RWPE2 (cell line): ENCODE data around the gene BSDC1.
A peak's percentile ranks its signal among the peaks of the same experiment; 100 is the strongest.

Experiments used
- ATAC-seq: fragments of 200-7000 bp; cut with Tn5 transposase; 3 replicates; pipeline ENCODE4 v1.9.1; 2021; ENCODE audit warnings: low read depth
- DNase-seq: peaks from one replicate; pipeline ENCODE4 v3.0.0-alpha.2; 2020; ENCODE audit warnings: low spot score
- H3K27ac ChIP-seq: fragments of 450-650 bp; 2 replicates; pipeline ENCODE4 v1.5.1; 2017; ENCODE audit warnings: mild to moderate bottlenecking; ENCODE audit not compliant: poor library complexity, severe bottlenecking
- H3K27me3 ChIP-seq: fragments of 250-450 bp; sonication (Bioruptor Pico); 2 replicates; pipeline ENCODE4 v1.5.1; 2021; ENCODE audit warnings: mild to moderate bottlenecking, moderate library complexity; ENCODE audit not compliant: insufficient read depth, poor library complexity, severe bottlenecking
- H3K36me3 ChIP-seq: fragments of 250-450 bp; sonication (Bioruptor Pico); 2 replicates; pipeline ENCODE4 v1.5.1; 2020; ENCODE audit warnings: low read depth, mild to moderate bottlenecking, moderate library complexity
- H3K4me1 ChIP-seq: fragments of 250-450 bp; sonication (Bioruptor Pico); 2 replicates; pipeline ENCODE4 v1.5.1; 2021; ENCODE audit warnings: mild to moderate bottlenecking, moderate library complexity; ENCODE audit not compliant: insufficient read depth, poor library complexity, severe bottlenecking
- H3K4me3 ChIP-seq: fragments of 250-450 bp; sonication (Bioruptor Pico); 2 replicates; pipeline ENCODE4 v1.5.1; 2021; ENCODE audit warnings: mild to moderate bottlenecking, moderate library complexity; ENCODE audit not compliant: severe bottlenecking
- H3K9me3 ChIP-seq: fragments of 250-450 bp; sonication (Bioruptor Pico); 2 replicates; pipeline ENCODE4 v1.5.1; 2021; ENCODE audit warnings: mild to moderate bottlenecking, moderate library complexity; ENCODE audit not compliant: severe bottlenecking
- TF ChIP-seq, protein P1 (sequence below): fragments of 450-650 bp; IDR thresholded peaks from one replicate; pipeline ENCODE4 v1.5.1; 2017; ENCODE audit warnings: mild to moderate bottlenecking, moderate library complexity; ENCODE audit not compliant: poor library complexity, severe bottlenecking

BSDC1 gene

DNA sequence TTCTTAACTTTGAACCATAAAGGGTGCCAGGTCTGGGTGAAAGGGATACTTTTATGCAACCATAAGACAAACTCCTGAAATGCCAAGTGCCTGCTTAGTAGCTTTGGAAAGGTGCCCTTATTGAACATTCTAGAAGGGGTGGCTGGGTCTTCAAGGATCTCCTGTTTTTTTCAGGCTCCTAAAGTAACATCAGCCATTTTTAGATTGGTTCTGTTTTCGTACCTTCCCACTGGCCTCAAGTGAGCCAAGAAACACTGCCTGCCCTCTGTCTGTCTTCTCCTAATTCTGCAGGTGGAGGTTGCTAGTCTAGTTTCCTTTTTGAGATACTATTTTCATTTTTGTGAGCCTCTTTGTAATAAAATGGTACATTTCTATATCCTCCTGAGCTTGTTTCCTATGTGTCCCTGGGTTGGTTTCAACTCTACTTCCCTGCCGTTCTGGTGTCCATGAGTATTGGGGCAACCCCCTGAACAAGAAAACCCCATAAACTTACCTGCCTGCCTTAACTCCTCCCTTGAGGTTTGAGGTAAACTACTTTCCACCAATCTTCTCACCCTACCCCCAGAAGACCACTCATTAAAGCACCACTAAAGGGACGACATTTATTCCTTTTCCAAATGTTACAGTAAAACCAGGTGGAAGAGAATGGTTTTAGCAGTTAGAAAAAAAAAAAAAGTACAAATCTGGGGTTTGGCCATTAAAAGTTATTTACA lies 60.8 kb downstream of the BSDC1 start:
- Histone ChIP-seq H3K36me3 (peaks cover 29% of the 10 kb centered on the region), H3K27me3 (no peaks in the 10 kb centered on the region), H3K27ac (peak overlapping the region; percentile 1), H3K4me3 (no peak overlapping the region), H3K4me1 (peaks cover 5% of the 10 kb centered on the region), H3K9me3 (no peaks in the 10 kb centered on the region)
- TF ChIP-seq, protein P1, sequence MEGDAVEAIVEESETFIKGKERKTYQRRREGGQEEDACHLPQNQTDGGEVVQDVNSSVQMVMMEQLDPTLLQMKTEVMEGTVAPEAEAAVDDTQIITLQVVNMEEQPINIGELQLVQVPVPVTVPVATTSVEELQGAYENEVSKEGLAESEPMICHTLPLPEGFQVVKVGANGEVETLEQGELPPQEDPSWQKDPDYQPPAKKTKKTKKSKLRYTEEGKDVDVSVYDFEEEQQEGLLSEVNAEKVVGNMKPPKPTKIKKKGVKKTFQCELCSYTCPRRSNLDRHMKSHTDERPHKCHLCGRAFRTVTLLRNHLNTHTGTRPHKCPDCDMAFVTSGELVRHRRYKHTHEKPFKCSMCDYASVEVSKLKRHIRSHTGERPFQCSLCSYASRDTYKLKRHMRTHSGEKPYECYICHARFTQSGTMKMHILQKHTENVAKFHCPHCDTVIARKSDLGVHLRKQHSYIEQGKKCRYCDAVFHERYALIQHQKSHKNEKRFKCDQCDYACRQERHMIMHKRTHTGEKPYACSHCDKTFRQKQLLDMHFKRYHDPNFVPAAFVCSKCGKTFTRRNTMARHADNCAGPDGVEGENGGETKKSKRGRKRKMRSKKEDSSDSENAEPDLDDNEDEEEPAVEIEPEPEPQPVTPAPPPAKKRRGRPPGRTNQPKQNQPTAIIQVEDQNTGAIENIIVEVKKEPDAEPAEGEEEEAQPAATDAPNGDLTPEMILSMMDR = no peak
- DNase-seq = no peak
- no peak for ATAC-seq

GRCh38 chr1:32332290-32333079 lies 61.8 kb downstream of the BSDC1 start:
- peak overlapping the region; percentile 1 for H3K27ac ChIP-seq
- DNase-seq = no peak

GRCh38 chr1:32331549-32331948 lies 62.7 kb downstream of the BSDC1 start:
- Histone ChIP-seq H3K4me1 (peaks cover 5% of the 10 kb centered on the region), H3K27me3 (no peaks in the 10 kb centered on the region), H3K36me3 (peaks cover 45% of the 10 kb centered on the region), H3K27ac (no peak overlapping the region), H3K4me3 (no peak overlapping the region), H3K9me3 (no peaks in the 10 kb centered on the region)
- ATAC-seq (no peak), DNase-seq (no peak)
- TF ChIP-seq, protein P1 = no peak

More at GRCh38 chr1:32332290-32333079, 61.8 kb downstream of the BSDC1 start:
- Histone ChIP-seq H3K9me3 (no peaks in the 10 kb centered on the region), H3K4me3 (no peak overlapping the region), H3K27me3 (no peaks in the 10 kb centered on the region), H3K36me3 (peaks cover 38% of the 10 kb centered on the region), H3K4me1 (peaks cover 5% of the 10 kb centered on the region)
- ATAC-seq = no peak
- TF ChIP-seq, protein P1 = no peak

- Histone ChIP-seq H3K36me3 (peaks cover 53% of the 10 kb centered on the region), H3K4me3 (no peak overlapping the region), H3K27ac (no peak overlapping the region), H3K9me3 (no peaks in the 10 kb centered on the region), H3K4me1 (peaks cover 5% of the 10 kb centered on the region), H3K27me3 (no peaks in the 10 kb centered on the region)
- no peak for ATAC-seq
- TF ChIP-seq, protein P1 = no peak
- no peak for DNase-seq
Measured at GRCh38 chr1:32330558-32331151, 63.6 kb downstream of the BSDC1 start.
